NT2/D1 (cell line): ENCODE results near the gene PHTF1.

Experiments used
- DNase-seq: peaks from one replicate; pipeline ENCODE4 v3.0.0-alpha.2; 2011; ENCODE audit warnings: low read depth, low spot score
- H3K27me3 ChIP-seq: 2 replicates; pipeline ENCODE4 v1.6.0; 2011; ENCODE audit warnings: mild to moderate bottlenecking; ENCODE audit not compliant: insufficient read length, insufficient read depth
- H3K36me3 ChIP-seq: 2 replicates; pipeline ENCODE4 v1.6.1; 2011; ENCODE audit warnings: mild to moderate bottlenecking, low read length, mixed read lengths; ENCODE audit not compliant: insufficient read depth, insufficient read length
- H3K4me1 ChIP-seq: 2 replicates; pipeline ENCODE4 v1.5.1; 2011; ENCODE audit not compliant: insufficient read depth, insufficient read length
- H3K4me3 ChIP-seq: 2 replicates; pipeline ENCODE4 v1.5.1; 2011; ENCODE audit warnings: low read depth; ENCODE audit not compliant: insufficient read length
- H3K9ac ChIP-seq: 2 replicates; pipeline ENCODE4 v1.6.0; 2011; ENCODE audit warnings: low read depth; ENCODE audit not compliant: insufficient read length
- H3K9me3 ChIP-seq: 2 replicates; pipeline ENCODE4 v1.5.1; 2011; ENCODE audit warnings: mild to moderate bottlenecking, low read length; ENCODE audit not compliant: insufficient read depth
- SUZ12 ChIP-seq: IDR thresholded peaks from 2 replicates; pipeline ENCODE4 v1.6.1; 2011; ENCODE audit not compliant: insufficient read length, insufficient read depth; ENCODE audit errors: extremely low read depth
- YY1 ChIP-seq: IDR thresholded peaks from 2 replicates; pipeline ENCODE4 v1.6.1; 2011; ENCODE audit not compliant: insufficient read length, insufficient read depth
- ZNF274 ChIP-seq: IDR thresholded peaks from 2 replicates; pipeline ENCODE4 v1.6.1; 2011; ENCODE audit warnings: mild to moderate bottlenecking, low read depth, low read length

The PHTF1 gene

GRCh38 chr1:113701429-113701828 is 57.9 kb downstream of the PHTF1 start:
- no peak overlapping the region for H3K4me3 ChIP-seq
- H3K9me3 ChIP-seq = no peaks in the 10 kb centered on the region
- H3K4me1 ChIP-seq = no peaks in the 10 kb centered on the region
- DNase-seq = peak; percentile 52
- no peaks in the 10 kb centered on the region for H3K27me3 ChIP-seq
- H3K9ac ChIP-seq = no peak overlapping the region
- TF ChIP-seq ZNF274 (no peak), SUZ12 (no peak), YY1 (no peak)
- peaks cover 28% of the 10 kb centered on the region for H3K36me3 ChIP-seq

- H3K9ac ChIP-seq = no peak overlapping the region
- no peak overlapping the region for H3K4me3 ChIP-seq
- peaks cover 20% of the 10 kb centered on the region for H3K9me3 ChIP-seq
- no peak for TF ChIP-seq ZNF274
- TF ChIP-seq YY1 = no peak
- TF ChIP-seq SUZ12 = no peak
- H3K27me3 ChIP-seq = no peaks in the 10 kb centered on the region
- DNase-seq = no peak
- peaks cover 14% of the 10 kb centered on the region for H3K36me3 ChIP-seq
- no peaks in the 10 kb centered on the region for H3K4me1 ChIP-seq
Observed at GRCh38 chr1:113694910-113695309, 64.4 kb downstream of the PHTF1 start.

- peaks cover 20% of the 10 kb centered on the region for H3K9me3 ChIP-seq
- H3K27me3 ChIP-seq = no peaks in the 10 kb centered on the region
- no peak for DNase-seq
- no peak overlapping the region for H3K4me3 ChIP-seq
- peaks cover 10% of the 10 kb centered on the region for H3K36me3 ChIP-seq
- H3K9ac ChIP-seq = no peak overlapping the region
- H3K4me1 ChIP-seq = no peaks in the 10 kb centered on the region
- TF ChIP-seq SUZ12 (no peak), YY1 (no peak), ZNF274 (no peak)
Observed at GRCh38 chr1:113692824-113693431, 66.4 kb downstream of the PHTF1 start.

DNA sequence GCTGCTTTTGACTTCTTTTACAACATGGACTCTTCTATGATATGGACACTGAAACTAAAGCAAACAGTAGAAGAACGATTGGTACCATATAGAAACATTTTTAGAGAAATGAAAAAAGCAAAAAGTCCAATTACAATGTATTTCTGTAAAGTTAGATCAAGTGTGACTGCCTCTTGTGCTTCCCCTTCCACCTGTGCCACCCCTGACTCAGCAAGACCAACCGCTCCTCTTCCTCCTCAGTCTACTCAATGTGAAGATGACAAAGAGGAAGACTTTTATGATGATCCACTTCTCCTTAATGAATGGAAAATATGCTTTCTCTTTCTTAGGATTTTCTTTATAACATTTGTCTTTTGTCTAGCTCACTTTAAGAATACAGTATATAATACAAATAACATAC is 66.9 kb downstream of the PHTF1 start:
- H3K36me3 ChIP-seq = peaks cover 8% of the 10 kb centered on the region
- H3K4me1 ChIP-seq = no peaks in the 10 kb centered on the region
- no peak overlapping the region for H3K9ac ChIP-seq
- no peak overlapping the region for H3K4me3 ChIP-seq
- H3K27me3 ChIP-seq = no peaks in the 10 kb centered on the region
- H3K9me3 ChIP-seq = peaks cover 20% of the 10 kb centered on the region
- TF ChIP-seq SUZ12 (no peak), ZNF274 (no peak), YY1 (no peak)
- no peak for DNase-seq

GRCh38 chr1:113691184-113691583 is 68.1 kb downstream of the PHTF1 start:
- Histone ChIP-seq H3K36me3 (peaks cover 6% of the 10 kb centered on the region), H3K9ac (no peak overlapping the region), H3K27me3 (no peaks in the 10 kb centered on the region), H3K4me1 (no peaks in the 10 kb centered on the region), H3K9me3 (peaks cover 19% of the 10 kb centered on the region), H3K4me3 (no peak overlapping the region)
- DNase-seq = no peak
- no peak for TF ChIP-seq YY1
- no peak for TF ChIP-seq SUZ12
- no peak for TF ChIP-seq ZNF274

DNA sequence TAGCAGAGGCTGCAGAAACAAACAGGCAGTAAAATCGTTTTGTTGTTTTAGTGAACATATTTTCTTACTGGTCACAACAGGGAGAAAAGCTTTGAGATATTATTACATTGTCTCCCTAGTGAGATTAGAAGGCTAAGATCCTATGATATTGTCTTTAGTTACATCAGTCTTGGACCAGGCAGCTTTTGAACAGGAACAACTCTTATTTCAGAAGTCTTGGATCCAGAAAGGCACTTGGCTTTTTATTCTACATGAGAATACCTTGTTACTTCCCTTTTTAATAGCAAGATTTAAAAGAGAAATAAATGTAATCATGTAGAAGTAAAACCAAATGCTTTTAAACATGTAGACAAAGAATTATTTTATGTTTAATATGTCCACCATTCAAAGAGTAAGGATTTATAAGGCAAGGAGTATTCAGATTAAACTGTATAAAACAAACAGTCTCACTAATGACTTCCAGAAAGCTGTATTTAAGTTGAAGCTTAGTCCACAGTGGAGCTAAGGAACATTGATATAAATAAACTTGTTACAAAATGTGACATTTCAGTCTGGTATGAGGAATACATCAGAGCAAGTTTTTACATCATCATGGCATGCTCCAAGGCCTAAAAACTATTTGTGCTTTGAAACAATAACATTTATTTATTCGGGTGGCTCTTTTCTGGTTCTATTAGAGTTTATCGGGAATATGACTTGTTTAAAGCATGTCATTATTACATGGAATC is 72.2 kb downstream of the PHTF1 start:
- Histone ChIP-seq H3K27me3 (no peaks in the 10 kb centered on the region), H3K9ac (no peak overlapping the region), H3K36me3 (peaks cover 11% of the 10 kb centered on the region), H3K4me3 (no peak overlapping the region), H3K4me1 (no peaks in the 10 kb centered on the region), H3K9me3 (no peaks in the 10 kb centered on the region)
- no peak for TF ChIP-seq YY1
- TF ChIP-seq ZNF274 = no peak
- TF ChIP-seq SUZ12 = no peak
- DNase-seq = no peak

GRCh38 chr1:113684153-113684541 is 75.1 kb downstream of the PHTF1 start:
- H3K9me3 ChIP-seq = no peaks in the 10 kb centered on the region
- no peak for DNase-seq
- peaks cover 5% of the 10 kb centered on the region for H3K36me3 ChIP-seq
- no peak overlapping the region for H3K4me3 ChIP-seq
- TF ChIP-seq YY1 (no peak), ZNF274 (no peak), SUZ12 (no peak)
- no peak overlapping the region for H3K9ac ChIP-seq
- no peaks in the 10 kb centered on the region for H3K27me3 ChIP-seq
- H3K4me1 ChIP-seq = peaks cover 3% of the 10 kb centered on the region
